ENCODE data around the gene PARP14.
A peak's percentile ranks its signal among the peaks of the same experiment; 100 is the strongest.
"Not testable (repeated sequence)": the region's sequence is repeated elsewhere in the genome, so short reads cannot be mapped to it uniquely, and the experiment has no call there.

Gene PARP14

GRCh38 chr3:122679085-122679881 lies 1.4 kb upstream of the PARP14 start:
- DNase-seq (ENCODE audit: low spot score), result peak; percentile 78

DNA sequence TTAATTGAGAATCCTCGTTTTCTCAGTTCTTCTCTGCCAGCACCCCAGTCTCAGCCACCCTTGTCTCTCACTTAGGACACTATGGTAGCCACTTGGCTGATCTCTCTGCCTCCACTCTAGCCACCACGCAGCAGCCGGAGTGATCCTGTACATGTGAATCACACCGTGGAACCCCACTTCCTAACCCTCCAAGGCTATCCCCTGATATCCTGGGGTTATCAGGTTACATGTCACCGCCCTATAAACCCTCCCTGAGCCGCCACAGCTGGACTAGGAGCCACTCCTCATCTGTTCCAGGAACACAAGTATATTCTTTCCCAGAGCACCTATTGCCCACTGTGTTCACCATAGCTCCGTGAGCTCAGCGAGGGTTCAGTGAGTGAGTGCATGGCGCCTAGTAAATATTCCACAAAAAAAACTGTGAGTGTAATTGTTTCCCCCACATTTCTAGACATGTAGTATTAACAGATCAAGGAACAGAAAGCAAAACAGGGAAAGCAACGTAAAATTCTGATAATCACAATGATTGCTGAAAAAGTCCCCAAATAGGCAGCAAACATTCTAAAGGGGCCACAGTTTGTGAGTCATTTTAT lies 661 bp upstream of the PARP14 start:
- DNase-seq (ENCODE audit: low spot score), result no peak

DNA sequence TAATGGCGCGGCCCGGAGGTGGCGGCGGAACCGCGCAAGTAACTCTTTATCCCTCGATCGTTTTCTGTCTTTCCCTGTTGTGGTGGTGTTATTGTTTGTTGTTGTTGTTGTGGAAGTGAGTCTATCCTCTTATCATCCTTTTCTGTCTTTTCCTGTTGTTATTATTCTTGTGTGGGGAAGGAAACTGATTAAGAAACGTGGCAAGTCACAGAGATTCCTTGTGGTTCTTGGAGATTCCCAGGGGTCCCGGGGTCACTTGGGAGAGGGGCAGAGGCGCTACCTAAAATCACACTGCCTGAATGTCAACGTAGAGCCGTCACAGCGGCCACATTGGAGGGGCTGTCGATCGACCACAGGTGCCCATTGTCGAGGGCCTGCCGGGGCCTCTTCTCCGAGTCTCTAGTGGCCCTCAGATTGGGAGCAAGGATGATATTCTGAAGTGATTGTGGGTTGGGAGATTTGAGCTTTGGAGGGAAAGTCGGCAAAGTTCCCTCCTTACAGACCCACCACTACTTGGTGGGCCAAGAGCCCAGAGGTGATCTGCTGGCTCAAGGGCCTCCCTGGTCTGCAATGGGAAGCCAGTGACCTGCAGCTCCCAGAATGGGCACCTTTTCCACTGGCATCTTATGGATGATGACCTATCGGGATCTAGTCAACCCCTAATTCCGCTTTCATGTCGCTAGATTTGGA lies 790 bp downstream of the PARP14 start:
- no peak for DNase-seq (ENCODE audit: low spot score)

DNA sequence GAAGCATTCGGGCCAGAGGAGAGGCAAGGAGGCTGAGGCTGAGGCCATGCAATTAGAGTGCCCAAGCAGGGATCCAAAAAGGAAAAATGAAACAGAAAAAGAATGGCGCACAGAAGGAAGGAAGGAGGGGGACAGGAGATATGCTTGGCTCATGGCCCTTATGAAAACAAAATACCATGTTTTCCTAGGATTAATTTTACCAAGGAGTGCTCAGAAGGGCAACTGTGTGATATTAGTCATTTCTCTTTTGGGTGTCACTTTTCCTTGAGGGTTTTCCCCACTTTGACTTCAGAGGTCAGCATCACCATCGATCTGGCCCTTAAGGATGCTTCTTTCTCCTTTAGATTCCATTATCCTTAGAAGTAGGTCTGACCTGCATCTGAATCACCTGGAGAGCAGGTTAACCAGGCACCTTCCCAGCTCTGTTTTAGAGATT lies 1.4 kb downstream of the PARP14 start:
- no peak for DNase-seq (ENCODE audit: low spot score)

DNA sequence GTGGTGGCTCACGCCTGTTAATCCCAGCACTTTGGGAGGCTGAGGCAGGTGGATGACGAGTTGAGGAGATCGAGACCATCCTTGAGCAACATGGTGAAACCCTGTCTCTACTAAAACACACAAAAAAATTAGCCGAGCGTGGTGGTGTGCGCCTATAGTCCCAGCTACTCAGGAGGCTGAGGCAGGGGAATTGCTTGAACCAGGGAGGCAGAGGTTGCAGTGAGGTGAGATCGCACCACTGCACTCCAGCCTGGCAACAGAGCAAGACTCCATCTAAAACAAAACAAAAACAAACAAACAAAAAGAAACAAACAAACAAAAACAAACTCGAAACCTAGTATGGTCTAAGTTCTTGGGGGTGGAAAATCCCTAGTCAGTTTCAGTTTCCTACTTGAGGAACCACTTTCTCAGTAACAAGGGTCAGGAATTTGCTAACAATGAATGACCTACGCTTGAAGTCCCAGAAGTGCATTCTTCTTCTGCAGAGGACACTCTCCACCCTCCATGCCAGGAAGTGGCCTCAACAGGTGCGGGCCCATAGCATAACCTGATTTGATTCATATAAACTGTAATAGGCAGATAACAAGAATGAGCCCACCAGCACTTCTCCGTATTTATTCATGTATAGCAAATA lies 2.3 kb downstream of the PARP14 start:
- DNase-seq (ENCODE audit: low spot score), result not testable (repeated sequence)

DNA sequence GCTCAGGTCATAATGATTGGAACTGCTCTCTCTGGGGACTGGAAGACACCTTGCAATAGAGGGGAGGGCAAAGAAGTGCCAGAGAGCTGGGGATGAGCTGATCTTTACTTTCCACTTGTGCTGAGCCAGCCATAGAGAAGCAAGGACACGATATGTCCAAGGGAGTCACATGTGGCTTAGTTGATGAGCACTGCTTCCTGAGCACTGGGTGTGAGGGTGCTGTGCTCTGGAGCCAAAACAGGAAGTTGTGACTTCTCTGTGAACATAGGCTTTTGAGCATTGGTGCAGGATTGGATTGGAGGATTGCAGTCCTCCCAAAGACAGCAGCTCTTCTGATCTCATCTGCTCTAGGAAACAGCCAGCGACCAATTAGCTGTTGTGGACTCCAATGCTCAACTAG lies 6.7 kb downstream of the PARP14 start:
- DNase-seq (ENCODE audit: low spot score), result no peak

GRCh38 chr3:122688996-122689395 lies 8.4 kb downstream of the PARP14 start:
- no peak for DNase-seq (ENCODE audit: low spot score)

GRCh38 chr3:122689587-122689986 lies 8.9 kb downstream of the PARP14 start:
- DNase-seq (ENCODE audit: low spot score), result no peak

- DNase-seq (ENCODE audit: low spot score), result no peak
Observed at GRCh38 chr3:122690096-122690495, 9.5 kb downstream of the PARP14 start.

DNA sequence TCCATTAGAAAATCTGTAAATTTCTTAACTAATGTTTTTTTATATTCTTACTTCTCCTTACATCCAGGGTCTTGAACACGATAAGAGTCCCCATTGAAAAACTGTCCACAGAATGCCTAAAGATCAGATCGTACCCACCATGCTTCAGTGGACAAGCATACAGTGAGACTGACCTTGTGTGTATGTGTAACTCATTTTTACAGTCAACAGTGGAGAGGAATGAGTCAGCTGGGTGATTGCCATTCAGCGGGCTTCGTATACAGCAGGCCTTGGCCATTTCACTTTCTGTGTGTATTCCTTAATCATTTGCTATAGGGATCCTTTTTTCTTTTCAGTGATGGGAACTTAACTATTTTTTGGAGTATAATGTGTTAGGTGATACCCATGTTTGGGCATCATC lies 10.6 kb downstream of the PARP14 start:
- no peak for DNase-seq (ENCODE audit: low spot score)

DNA sequence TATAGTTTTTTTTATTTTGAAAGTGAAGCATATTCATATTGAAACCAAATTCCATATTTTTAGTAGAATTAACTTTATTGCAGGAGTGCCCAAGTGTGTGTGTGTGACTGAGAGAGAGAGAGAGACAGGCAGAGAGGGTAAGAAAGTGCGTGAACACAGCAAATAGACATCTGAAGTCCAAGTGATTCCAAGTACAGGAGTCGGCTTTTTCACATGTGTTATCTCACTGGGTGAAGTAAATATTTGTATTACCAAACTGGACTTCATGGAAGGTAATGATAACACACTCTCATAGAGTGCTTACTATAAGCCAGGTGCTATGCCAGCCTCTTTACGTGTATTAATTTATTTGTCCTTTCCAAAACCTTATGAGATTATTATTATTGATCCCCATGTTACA lies 12.0 kb downstream of the PARP14 start:
- DNase-seq (ENCODE audit: low spot score), result no peak

GRCh38 chr3:122694966-122695365 lies 14.3 kb downstream of the PARP14 start:
- DNase-seq (ENCODE audit: low spot score), result no peak

DNA sequence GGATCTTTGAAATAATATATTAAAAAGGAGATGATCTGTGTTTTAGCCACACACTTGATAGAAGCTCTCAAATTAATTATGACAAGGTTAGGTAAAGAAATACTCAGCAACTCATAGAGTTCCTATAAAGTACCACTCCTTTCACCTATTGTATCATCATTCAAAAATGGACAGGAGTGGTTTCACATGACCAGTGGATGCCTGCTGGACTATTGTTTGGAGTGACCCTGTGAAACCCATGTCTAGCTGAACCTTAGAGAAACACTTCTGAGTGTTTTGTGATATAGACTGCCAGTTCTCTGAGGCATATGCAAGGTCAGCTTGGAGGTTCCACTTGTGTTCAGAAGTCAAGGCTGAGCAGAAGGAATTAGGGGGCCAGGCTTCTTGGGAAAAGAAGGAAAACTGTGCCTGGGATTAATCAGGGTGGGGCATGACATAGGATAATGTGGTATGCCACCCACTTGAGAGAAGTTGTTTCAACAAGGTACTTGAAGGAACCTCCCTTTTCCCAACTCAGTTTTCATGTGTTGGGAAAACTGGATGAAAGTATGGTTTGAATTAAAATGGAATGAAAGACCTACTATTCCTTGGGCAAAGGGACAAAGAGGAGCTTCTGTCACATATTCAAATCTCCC lies 15.4 kb downstream of the PARP14 start:
- DNase-seq (ENCODE audit: low spot score), result no peak

- DNase-seq (ENCODE audit: low spot score), result no peak
Observed at GRCh38 chr3:122697952-122698620, 17.4 kb downstream of the PARP14 start.

- DNase-seq (ENCODE audit: low spot score), result no peak
Observed at GRCh38 chr3:122700193-122700592, 19.6 kb downstream of the PARP14 start.

DNA sequence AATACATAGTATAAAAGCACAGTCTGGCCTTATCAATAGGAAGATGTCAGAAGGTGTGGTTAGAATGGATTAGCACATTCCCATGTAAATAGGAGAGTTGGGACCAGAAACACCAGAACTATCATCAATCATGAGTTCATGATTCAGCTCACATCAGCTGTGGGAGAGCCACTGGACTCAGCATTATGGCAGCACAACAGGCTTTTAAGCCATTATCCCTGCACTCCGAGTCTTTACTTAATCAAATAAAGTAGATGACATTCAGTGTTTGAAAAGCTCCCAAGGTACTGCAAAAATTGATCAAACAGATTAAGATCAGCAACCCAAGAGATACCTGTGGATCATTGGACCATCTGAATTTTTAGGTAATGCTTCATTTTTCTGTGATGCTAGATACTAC lies 24.7 kb downstream of the PARP14 start:
- no peak for DNase-seq (ENCODE audit: low spot score)

GRCh38 chr3:122710616-122711251 lies 30.1 kb downstream of the PARP14 start:
- DNase-seq (ENCODE audit: low spot score), result not testable (repeated sequence)

DNA sequence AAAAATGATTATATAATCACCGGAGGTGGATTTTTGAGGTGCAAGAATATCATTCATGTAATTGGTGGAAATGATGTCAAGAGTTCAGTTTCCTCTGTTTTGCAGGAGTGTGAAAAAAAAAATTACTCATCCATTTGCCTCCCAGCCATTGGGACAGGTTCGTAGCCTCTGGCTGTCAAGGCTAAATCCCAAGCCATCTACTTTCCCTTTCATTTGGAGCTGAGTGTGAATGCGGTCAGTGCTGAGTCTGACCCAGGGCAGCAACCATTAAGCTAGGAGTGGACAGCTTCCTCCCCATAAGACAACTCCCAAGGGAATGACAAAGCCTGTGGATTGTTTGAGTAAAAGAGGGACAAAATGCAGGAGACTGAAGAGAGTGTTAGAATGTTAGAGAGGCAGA lies 33.6 kb downstream of the PARP14 start:
- DNase-seq (ENCODE audit: low spot score), result no peak

- DNase-seq (ENCODE audit: low spot score), result no peak
Observed at GRCh38 chr3:122716667-122717066, 36.0 kb downstream of the PARP14 start.

- DNase-seq (ENCODE audit: low spot score), result no peak
Observed at GRCh38 chr3:122719273-122719921, 38.8 kb downstream of the PARP14 start.

DNA sequence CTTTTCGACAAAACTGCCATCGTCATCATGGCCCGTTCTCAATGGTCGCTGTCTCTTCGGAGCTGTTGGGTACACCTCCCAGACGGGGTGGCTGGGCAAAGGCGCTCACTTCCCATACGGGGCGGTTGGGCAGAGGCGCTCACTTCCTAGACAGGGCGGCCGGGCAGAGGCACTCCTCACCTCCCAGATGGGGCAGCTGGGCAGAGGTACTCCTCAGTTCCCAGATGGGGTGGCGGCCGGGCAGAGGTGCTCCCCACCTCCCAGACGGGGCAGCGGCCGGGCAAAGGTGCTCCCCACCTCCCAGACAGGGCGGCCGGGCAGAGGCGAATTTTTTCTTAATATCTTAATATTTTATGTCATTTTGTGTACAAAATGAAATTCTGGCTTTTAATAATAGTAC lies 44.5 kb downstream of the PARP14 start:
- DNase-seq (ENCODE audit: low spot score), result no peak

Data from left forelimb (tissue), 1 donor.